Loucy (cell line): ENCODE data around the gene POU5F1.
"Not testable (repeated sequence)": the region's sequence is repeated elsewhere in the genome, so short reads cannot be mapped to it uniquely, and the experiment has no call there.

ENCODE experiments used
- EZH2phosphoT487 ChIP-seq: fragments of 200-600 bp; IDR thresholded peaks from 2 replicates; pipeline ENCODE4 v1.6.1; 2018; ENCODE audit warnings: antibody characterized with exemption, mild to moderate bottlenecking, moderate library complexity, borderline replicate concordance
- TF ChIP-seq, protein P1 (sequence below): fragments of 200-600 bp; sonication (generic); conservative IDR thresholded peaks from 2 replicates; pipeline ENCODE4 v1.5.1; 2014; ENCODE audit warnings: mild to moderate bottlenecking, antibody characterized with exemption, low read length

GRCh38 chr6:31195308-31195979 lies 25.0 kb upstream of the POU5F1 start:
- TF ChIP-seq, protein P1, sequence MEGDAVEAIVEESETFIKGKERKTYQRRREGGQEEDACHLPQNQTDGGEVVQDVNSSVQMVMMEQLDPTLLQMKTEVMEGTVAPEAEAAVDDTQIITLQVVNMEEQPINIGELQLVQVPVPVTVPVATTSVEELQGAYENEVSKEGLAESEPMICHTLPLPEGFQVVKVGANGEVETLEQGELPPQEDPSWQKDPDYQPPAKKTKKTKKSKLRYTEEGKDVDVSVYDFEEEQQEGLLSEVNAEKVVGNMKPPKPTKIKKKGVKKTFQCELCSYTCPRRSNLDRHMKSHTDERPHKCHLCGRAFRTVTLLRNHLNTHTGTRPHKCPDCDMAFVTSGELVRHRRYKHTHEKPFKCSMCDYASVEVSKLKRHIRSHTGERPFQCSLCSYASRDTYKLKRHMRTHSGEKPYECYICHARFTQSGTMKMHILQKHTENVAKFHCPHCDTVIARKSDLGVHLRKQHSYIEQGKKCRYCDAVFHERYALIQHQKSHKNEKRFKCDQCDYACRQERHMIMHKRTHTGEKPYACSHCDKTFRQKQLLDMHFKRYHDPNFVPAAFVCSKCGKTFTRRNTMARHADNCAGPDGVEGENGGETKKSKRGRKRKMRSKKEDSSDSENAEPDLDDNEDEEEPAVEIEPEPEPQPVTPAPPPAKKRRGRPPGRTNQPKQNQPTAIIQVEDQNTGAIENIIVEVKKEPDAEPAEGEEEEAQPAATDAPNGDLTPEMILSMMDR, result not testable (repeated sequence)
- TF ChIP-seq EZH2phosphoT487, result not testable (repeated sequence)
